HepG2 (cell line): ENCODE results near the gene IRF2. TPM values are rescaled to one million over a fixed set of nuclear protein-coding genes. Genes with fewer than 3 reads are reported as not detected.

Experiments used
- ATAC-seq: fragments of 200-7000 bp; cut with Tn5 transposase; 3 replicates; pipeline ENCODE4 v1.9.1; 2020; ENCODE audit warnings: mild to moderate bottlenecking, moderate library complexity
- BruUV-seq: library from RNA; stranded (reverse); fragments of 400-500 nt; replicated peaks from 2 replicates; lab custom pipeline; 2021; lab: Mats Ljungman, UMichigan
- CTCF ChIA-PET: fragments of 300-600 bp; formaldehyde crosslinking; extraction: SDS; loops from one replicate; lab custom pipeline; 2021; ENCODE audit warnings: low total read pairs, inconsistent platforms, low intra/inter-chr PET ratio; lab: Yijun Ruan, JAX
- POLR2A ChIA-PET: fragments of 350-600 bp; sonication (Branson Sonifier 250); formaldehyde crosslinking; loops from one replicate; lab custom pipeline; 2020; ENCODE audit warnings: antibody characterized with exemption, inconsistent platforms; lab: Yijun Ruan, JAX
- DNase-seq: peaks from one replicate; pipeline ENCODE4 v3.0.0-alpha.2; 2015; ENCODE audit warnings: low spot score
- FAIRE-seq: peaks from 3 replicates; lab custom pipeline; 2011; peaks lifted over from hg19 to GRCh38; lab: Jason Lieb, UNC
- H2AFZ ChIP-seq: one replicate; pipeline ENCODE4 v1.6.1; 2011; ENCODE audit warnings: low read length, inconsistent platforms
- H3K27ac ChIP-seq: fragments of 300-600 bp; 3 replicates; pipeline ENCODE4 v1.8.0; 2011; ENCODE audit warnings: mixed run types, mild to moderate bottlenecking, mixed read lengths, low read length, inconsistent platforms; ENCODE audit not compliant: insufficient read depth; ENCODE audit errors: extremely low read length
- H3K27me3 ChIP-seq, 2 experiments: fragments of 200-600 bp in 1 of 2; 2 replicates in 1 of 2; 3 replicates in 1 of 2; pipeline versions ENCODE4 v1.6.0 to v1.8.0; 2011; ENCODE audit warnings: low read length in 2 of 2, mild to moderate bottlenecking in 2 of 2, moderate library complexity in 2 of 2, inconsistent platforms in 1 of 2; ENCODE audit not compliant: insufficient read depth in 2 of 2, control insufficient read depth in 1 of 2
- H3K36me3 ChIP-seq, 2 experiments: fragments of 200-600 bp in 1 of 2; replicated peaks in 1 of 2; 2 replicates in 1 of 2; 3 replicates in 1 of 2; pipeline versions ENCODE4 v1.5.1 to v1.8.0; 2011; ENCODE audit warnings: low read length in 2 of 2, inconsistent platforms in 1 of 2; ENCODE audit not compliant: insufficient read depth in 2 of 2, control insufficient read depth in 1 of 2
- H3K4me1 ChIP-seq: 2 replicates; pipeline ENCODE4 v1.5.1; 2012; ENCODE audit warnings: low read length, inconsistent platforms; ENCODE audit not compliant: insufficient read depth
- H3K4me2 ChIP-seq: 2 replicates; pipeline ENCODE4 v1.6.0; 2011; ENCODE audit warnings: low read depth, low read length, inconsistent platforms
- H3K4me3 ChIP-seq, 3 experiments: fragments of 200-600 bp in 1 of 3; sonication (generic), shearing (Covaris generic) in 1 of 3; replicated peaks in 1 of 3; 2 replicates each; pipeline ENCODE4 v1.5.1; 2011 to 2016; ENCODE audit warnings: low read length in 3 of 3, inconsistent platforms in 2 of 3, low read depth in 2 of 3, mild to moderate bottlenecking in 2 of 3, control low read depth in 1 of 3, mixed read lengths in 1 of 3; ENCODE audit not compliant: insufficient read depth in 1 of 3
- H3K79me2 ChIP-seq: one replicate; pipeline ENCODE4 v1.6.1; 2011; ENCODE audit warnings: low read length, inconsistent platforms; ENCODE audit not compliant: insufficient read depth
- H3K9ac ChIP-seq: 2 replicates; pipeline ENCODE4 v1.6.0; 2011; ENCODE audit warnings: mild to moderate bottlenecking, low read depth, low read length, inconsistent platforms; ENCODE audit not compliant: insufficient read depth
- H3K9me3 ChIP-seq: 2 replicates; pipeline ENCODE4 v1.5.1; 2012; ENCODE audit warnings: mild to moderate bottlenecking, low read length
- H4K20me1 ChIP-seq: 2 replicates; pipeline ENCODE4 v1.6.0; 2011; ENCODE audit warnings: inconsistent platforms, mild to moderate bottlenecking, low read length, moderate library complexity; ENCODE audit not compliant: insufficient read depth
- E2F5 ChIP-seq: sonication (generic); formaldehyde crosslinking; conservative IDR thresholded peaks from 2 replicates; pipeline ENCODE4 v1.4.0; 2020; ENCODE audit warnings: missing genetic modification reagents
- GLMP ChIP-seq: sonication (generic); formaldehyde crosslinking; IDR thresholded peaks from 2 replicates; pipeline ENCODE4 v1.9.0; 2021; ENCODE audit warnings: missing genetic modification reagents, mild to moderate bottlenecking, borderline replicate concordance
- NFE2 ChIP-seq: sonication (generic); formaldehyde crosslinking; IDR thresholded peaks from 2 replicates; pipeline ENCODE4 v1.4.0; 2020; ENCODE audit warnings: missing genetic modification reagents
- PAXIP1 ChIP-seq: sonication (generic); formaldehyde crosslinking; conservative IDR thresholded peaks from 2 replicates; pipeline ENCODE4 v1.4.0; 2020; ENCODE audit warnings: mild to moderate bottlenecking, missing genetic modification reagents, moderate library complexity
- RORA ChIP-seq: sonication (generic); formaldehyde crosslinking; IDR thresholded peaks from 2 replicates; pipeline ENCODE4 v1.5.0; 2020; ENCODE audit warnings: mild to moderate bottlenecking, missing genetic modification reagents, moderate library complexity
- ZNF160 ChIP-seq: sonication (generic); formaldehyde crosslinking; IDR thresholded peaks from 2 replicates; pipeline ENCODE4 v1.8.0; 2022; ENCODE audit warnings: mild to moderate bottlenecking, inconsistent platforms, missing genetic modification reagents
- ZNF326 ChIP-seq: sonication (generic); formaldehyde crosslinking; IDR thresholded peaks from 2 replicates; pipeline ENCODE4 v1.4.0; 2020; ENCODE audit warnings: missing genetic modification reagents, borderline replicate concordance
- ZNF468 ChIP-seq: sonication (generic); formaldehyde crosslinking; IDR thresholded peaks from 2 replicates; pipeline ENCODE4 v1.8.0; 2022; ENCODE audit warnings: mild to moderate bottlenecking, moderate library complexity, missing genetic modification reagents
- ZNF503 ChIP-seq: sonication (generic); formaldehyde crosslinking; IDR thresholded peaks from 2 replicates; pipeline ENCODE4 v1.4.0; 2020; ENCODE audit warnings: missing genetic modification reagents
- ZNF543 ChIP-seq: sonication (generic); formaldehyde crosslinking; IDR thresholded peaks from 2 replicates; pipeline ENCODE4 v1.4.0; 2020; ENCODE audit warnings: mild to moderate bottlenecking, missing genetic modification reagents
- ZNF574 ChIP-seq: sonication (generic); formaldehyde crosslinking; IDR thresholded peaks from 2 replicates; pipeline ENCODE4 v1.4.0; 2020; ENCODE audit warnings: missing genetic modification reagents
- ZNF615 ChIP-seq: sonication (generic); formaldehyde crosslinking; IDR thresholded peaks from 2 replicates; pipeline ENCODE4 v1.5.0; 2020; ENCODE audit warnings: mild to moderate bottlenecking, missing genetic modification reagents, borderline replicate concordance
- ZNF703 ChIP-seq: sonication (generic); formaldehyde crosslinking; IDR thresholded peaks from 2 replicates; pipeline ENCODE4 v1.5.1; 2020; ENCODE audit warnings: missing genetic modification reagents, mild to moderate bottlenecking, moderate library complexity, borderline replicate concordance
- in situ Hi-C: cut with HindIII; loops from 2 replicates; pipeline ENCODE4 v1.10.0; 2017; ENCODE audit warnings: low pct_unique_long_range_greater_than_20kb; ENCODE audit not compliant: extremely low pct_ligation_motif_present
- intact Hi-C: fragments of 100-400 bp; cut with micrococcal nuclease; formaldehyde crosslinking; loops from one replicate; pipeline ENCODE4 v1.10.0; 2022; ENCODE audit not compliant: unreplicated experiment
- polyA plus RNA-seq, 8 experiments: library from polyadenylated mRNA; depleted of rRNA in 3 of 8; stranded (reverse) in 7 of 8; unstranded in 1 of 8; fragments of >200 nt; fragmentation: Illumina TruSeq in 4 of 8; extraction: Trizol in 4 of 8; gene quantifications; 2 replicates each; pipeline versions ENCODE4 v1.2.1 to v1.2.3, GENCODE V29; 2011 to 2016; ENCODE audit warnings: low read depth in 4 of 8, missing spikeins in 1 of 8, mixed read lengths in 1 of 8; ENCODE audit not compliant: insufficient read depth in 1 of 8
- total RNA-seq, 5 experiments: library from RNA; depleted of rRNA; stranded (reverse); fragments of >200 nt; fragmentation: Illumina TruSeq; extraction: Trizol; gene quantifications; 2 replicates each; pipeline ENCODE4 v1.2.3, GENCODE V29; 2016; ENCODE audit warnings: low read depth in 1 of 5

Gene IRF2
- total and polyA plus RNA-seq, 2 of the 13 experiments (the other 11 are each of a cell fraction or from before 2014, with no cell fraction given): 15.5 to 28.8 TPM

- TF ChIP-seq RORA: no peak
Observed at GRCh38 chr4:184452740-184453139, 21.6 kb downstream of the IRF2 start (continued).

GRCh38 chr4:184451726-184452125, 22.6 kb downstream of the IRF2 start:
- FAIRE-seq: no peak
- no peak overlapping the region for H2AFZ ChIP-seq
- no peaks in the 10 kb centered on the region for H3K27me3 ChIP-seq
- in situ Hi-C loops (no loop called here), intact Hi-C loops (no loop called here)
- peaks cover 35% of the 10 kb centered on the region for H4K20me1 ChIP-seq
- H3K36me3 ChIP-seq: peaks cover 0 to 7% of the 10 kb centered on the region in 2 experiments; a peak in 3 of 5 replicates
- BruUV-seq: no TSS peak
- no peak overlapping the region for H3K9ac ChIP-seq
- no peak overlapping the region for H3K4me3 ChIP-seq
- ChIA-PET CTCF (no interaction called here), POLR2A (no interaction called here)
- no peak overlapping the region for H3K4me2 ChIP-seq
- peaks cover 28% of the 10 kb centered on the region for H3K4me1 ChIP-seq
- no peak for ATAC-seq
- H3K79me2 ChIP-seq: peaks cover 77% of the 10 kb centered on the region
- no peak for DNase-seq
- no peaks in the 10 kb centered on the region for H3K9me3 ChIP-seq
- H3K27ac ChIP-seq: no peak overlapping the region
- TF ChIP-seq PAXIP1 (CRISPR knock-in tag) (no peak), ZNF503 (CRISPR knock-in tag) (no peak), ZNF326 (CRISPR knock-in tag) (no peak), ZNF543 (CRISPR knock-in tag) (no peak), E2F5 (CRISPR knock-in tag) (no peak), NFE2 (CRISPR knock-in tag) (no peak), ZNF574 (CRISPR knock-in tag) (no peak), ZNF703 (CRISPR knock-in tag) (no peak), ZNF160 (CRISPR knock-in tag) (no peak), GLMP (CRISPR knock-in tag) (no peak), ZNF468 (CRISPR knock-in tag) (no peak), ZNF615 (CRISPR knock-in tag) (no peak)
